HG03439 (cell line): ENCODE measurements around the gene FMNL1.

Experiments used
- ATAC-seq: cut with Tn5 transposase; IDR thresholded peaks from one replicate; pipeline ENCODE4 v1.9.1; 2021; ENCODE audit warnings: mild to moderate bottlenecking, moderate library complexity; ENCODE audit not compliant: unreplicated experiment

Gene FMNL1

DNA sequence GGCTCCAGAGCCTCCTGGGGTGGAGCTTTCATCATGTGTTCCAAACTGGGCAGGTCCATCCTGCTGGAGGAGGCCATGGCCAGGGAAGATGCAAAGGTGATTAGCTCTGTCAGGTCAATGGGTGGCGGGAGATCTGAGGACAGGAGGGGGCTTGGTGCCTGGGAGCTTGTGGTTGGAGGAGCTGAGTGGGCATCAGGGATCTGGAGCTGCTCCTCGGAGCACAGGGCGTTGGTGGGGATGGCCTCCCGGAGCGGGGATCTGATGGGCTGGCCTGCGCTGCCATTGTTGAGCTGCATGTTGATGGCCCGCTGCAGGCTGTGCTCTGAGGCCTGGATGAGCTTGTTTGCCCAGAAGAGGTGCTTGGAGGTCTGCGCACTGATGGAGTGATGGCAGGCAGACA is 33.7 kb downstream of the FMNL1 start:
- ATAC-seq = no peak

DNA sequence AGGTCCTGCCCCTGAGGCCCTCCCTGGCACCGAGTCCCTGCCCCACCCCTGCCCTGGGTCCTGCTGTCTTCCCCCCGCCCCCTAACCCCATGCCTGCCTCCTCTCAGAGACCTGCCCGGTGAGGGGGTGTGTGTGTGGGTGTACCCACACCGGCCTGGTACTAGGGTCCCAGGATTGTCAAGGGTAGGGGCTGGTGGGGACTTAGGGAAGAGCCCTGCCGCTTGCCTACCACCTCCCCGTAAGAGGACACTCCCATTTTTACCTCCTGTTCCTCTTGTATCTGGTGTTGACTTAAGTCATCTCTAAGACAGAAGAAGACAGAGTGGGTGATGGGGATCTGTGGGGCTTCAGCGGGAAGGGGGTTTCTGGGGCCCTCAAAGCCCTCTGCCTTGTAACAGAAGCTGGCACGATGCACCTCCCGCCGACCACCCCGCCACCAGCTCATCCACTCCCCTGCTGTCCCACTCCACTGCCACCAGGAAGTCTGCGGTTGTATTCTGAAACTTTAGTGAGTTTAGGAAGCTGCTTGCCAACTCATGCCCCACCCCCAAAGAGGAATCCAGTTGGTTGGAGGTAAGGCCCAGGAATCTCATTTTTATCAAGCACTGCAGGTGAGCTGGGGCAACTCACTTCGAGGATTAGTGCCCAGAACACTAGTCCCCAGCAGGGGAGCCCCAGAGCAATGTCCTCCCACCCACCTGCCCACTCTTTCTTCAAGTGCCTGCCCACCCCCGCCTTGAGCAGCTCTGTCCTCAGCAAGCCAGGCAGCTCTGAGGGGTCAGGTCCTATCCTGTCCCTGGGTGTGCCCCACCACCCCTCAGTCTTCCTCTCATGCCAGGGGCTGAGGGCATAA is 34.7 kb downstream of the FMNL1 start:
- ATAC-seq = no peak

DNA sequence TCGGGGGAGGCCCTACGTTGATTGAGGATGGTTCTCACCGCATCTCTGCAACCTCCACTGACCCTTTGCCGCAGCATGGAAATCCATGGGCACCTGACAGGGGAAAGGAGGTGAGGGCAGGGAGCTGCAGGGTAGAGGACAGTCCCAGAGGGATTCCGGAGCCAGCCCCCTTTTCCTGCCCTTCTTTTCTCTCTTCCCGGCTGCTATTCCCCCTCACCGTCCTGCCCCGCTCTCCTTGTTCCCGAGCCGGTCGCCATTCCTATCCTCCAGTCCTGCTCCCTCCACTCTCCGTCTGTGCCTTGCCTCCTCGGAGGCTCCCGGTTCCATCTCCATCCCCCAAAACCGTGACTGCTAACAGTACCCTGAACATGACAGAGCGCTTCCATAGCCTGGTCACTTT is 35.4 kb downstream of the FMNL1 start:
- ATAC-seq = no peak

DNA sequence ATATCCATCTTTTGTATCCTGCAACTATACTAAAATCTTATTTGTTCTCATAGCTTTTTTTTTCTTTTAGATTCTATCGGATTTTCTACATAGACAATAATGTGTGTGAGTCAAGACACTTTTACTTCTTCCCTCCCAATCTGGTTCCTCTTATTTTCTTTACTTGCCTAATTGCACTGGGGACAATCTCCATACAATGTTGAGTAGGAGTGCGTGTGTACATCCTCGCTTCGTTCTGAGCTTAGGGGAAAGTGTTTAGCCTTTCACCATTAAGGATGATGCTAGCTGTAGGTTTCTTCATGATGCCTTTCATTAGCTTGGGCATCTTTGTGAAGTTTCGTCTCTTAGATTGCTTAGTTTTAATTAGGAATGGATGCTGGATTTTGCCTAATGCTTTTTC is 37.3 kb downstream of the FMNL1 start:
- ATAC-seq = no peak

DNA sequence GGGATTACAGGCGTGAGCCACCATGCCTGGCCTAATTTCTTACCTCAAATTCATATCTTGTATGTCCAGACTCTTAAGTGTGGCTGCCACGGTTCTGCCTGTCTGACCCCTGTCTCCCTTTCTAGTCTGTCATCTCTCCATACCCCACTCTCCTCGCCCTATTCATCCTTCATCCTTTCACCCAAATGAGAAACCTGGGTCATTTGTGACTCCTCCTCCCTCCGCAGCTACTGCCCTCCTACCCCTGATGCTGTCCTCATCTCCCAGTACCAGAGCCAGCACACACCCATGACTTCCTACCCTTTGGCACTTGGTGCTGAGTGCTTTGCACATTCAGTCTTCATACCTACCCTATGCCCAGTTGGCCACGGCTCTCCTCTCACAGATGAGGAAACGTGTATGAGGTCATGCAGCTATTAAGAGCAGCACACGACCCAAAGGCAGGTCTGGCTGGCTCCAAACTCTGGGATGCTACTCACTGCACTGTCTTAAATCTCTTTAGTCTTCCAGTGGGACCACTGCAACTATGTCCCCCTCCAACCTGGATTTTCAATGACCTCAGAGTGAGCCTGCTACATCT is 38.6 kb downstream of the FMNL1 start:
- no peak for ATAC-seq

DNA sequence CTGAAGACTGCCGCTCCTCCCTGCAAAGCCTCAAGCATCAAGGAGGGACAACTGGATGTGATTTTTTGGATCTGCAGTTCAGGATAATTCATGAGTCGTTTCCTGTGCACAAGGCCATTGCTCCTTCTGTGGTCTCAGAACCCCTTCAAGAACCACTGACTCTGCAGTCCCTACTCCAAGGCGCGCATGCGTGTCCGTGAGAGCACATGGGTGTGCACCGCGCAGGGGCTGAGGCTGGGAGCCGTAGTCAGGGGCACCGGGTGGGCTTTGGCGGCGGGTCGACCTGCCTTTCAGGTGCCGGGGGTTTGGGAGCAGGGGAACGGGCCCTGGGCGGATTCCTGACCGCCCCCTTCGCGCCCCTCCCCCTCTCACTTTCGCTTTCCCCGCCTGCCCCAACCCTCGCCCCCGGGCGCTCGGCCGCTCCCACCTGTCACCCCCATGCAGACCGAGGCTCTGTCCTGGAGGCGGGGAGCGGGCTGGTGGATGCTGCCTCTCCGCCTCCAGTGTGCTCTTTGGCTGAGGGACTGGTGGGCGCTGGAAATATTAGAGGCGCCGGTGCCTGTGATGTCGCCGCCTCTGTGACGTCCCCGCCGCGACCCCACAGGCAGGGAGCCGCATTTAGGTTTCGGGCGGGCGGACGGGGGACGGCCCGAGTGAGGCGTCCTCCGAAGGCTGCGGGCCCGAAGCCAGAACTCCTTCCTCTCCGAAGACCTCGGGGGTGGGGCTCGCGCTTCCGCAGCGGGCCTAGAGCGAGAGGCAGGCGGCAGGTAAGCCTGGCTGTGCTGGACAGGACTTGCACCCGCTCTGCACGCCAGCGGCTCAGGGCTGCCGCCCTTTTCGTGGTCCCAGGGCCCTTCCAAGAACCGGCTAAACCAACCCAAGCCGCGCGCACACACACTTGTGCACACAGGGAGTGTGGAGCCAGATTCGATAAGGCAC is 40.2 kb downstream of the FMNL1 start, which contains the start of gene SPATA32:
TSS of gene SPATA32 (minus strand) at position 518 of the 939 bp plus-strand sequence. CDS start at position 440, 78 bp downstream.
- ATAC-seq = no peak

DNA sequence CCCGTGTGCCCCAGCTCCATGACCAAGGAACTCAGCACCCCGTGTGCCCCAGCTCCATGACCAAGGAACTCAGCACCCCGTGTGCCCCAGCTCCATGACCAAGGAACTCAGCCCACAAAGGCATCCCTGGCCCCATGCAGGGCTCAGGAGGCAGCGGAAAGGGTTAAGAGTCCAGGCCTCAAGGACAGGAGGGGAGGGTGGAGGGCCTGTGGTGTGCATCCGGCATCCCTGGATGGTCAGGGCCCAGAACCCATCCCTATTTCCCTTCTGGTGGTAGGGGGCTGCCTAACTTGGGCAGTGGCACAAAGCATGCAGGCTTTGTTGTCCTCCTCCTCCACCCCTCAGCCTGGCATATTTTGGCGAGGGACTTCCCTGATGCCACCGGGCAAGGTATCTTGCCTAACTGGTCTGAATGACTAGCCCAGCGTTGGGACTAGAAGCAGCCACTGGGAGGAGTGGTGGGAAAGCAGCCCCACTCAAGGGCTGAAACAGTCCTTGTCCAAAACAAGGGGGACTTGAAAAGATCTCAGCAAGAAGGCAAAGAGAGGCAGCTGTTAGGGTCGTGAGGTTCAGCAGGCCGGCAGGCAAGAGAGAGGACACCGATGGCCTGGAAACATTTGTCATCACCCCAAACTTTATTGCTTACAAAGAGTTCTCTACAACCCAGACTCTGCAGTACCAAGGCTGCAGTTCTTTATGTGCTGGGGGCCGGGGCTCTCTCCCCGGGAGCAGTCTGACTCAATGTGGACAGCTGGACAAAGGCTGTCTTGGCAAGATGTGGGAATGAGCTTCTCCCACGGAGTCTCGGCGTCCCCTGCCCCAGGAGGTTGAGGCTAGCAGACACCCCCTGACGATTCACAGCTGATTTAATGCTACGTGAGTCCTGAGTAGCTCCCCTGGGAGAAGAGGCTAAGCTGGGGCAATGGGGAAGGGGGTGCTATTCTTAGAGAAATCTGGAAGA is 41.1 kb downstream of the FMNL1 start:
- no peak for ATAC-seq

DNA sequence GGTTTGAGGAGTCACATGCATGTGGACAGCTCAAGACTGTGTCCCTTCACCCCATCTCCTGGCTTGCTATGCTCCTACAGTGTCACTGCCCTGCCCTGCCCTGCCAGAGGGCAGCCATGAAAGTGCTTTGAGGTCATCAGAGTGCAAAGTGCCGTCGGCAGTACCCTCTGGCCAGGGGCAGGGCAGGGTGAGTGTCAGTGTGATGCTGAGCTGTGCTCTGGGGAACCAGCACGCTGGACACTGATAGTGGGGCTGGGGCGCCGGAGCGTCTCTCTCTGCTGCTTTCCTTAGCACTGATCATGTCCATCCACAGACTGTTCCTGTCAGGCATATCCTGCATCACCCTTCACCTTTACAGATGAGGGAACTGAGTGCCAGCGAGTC is 41.8 kb downstream of the FMNL1 start:
- ATAC-seq = no peak

DNA sequence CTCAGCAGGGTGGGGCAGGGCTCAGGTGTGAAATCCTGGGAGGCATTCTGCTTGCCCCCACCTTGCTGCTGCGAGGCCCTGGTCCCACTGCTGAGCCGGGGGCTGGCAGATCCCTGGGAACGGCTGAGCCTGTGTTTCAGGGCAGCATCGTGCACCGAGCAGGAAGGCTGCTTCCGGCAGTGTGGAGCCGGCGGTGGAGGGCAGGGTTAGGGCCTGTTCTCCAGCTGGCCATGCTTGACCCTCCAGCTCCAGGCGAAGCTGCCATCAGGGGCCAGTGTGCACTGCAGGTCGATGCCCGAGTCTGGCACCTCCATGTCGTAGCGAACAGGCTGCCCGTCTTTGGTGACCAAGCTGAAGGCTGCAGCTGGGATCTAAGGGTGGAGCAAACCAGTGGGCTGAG is 42.7 kb downstream of the FMNL1 start:
- ATAC-seq = no peak

DNA sequence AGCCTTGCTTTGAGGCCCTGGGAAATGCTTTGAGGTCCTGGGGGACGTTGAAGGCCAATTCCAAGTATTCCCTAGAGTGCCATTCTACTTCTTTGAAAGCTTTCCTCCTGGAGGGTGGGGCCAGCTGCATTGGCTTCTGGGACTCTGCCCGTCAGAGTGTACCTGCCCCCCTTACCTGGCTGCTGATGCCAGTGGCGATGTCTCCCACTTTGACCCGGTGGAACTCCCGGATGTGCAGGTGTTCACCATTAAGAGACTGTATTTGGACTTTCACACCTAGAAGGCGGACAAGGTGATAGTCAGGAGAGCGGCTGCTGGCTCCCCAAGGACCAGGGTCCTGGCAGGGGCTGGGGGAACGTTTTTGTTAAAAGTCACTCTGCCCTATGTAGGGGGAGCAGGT is 43.3 kb downstream of the FMNL1 start:
- ATAC-seq = no peak

DNA sequence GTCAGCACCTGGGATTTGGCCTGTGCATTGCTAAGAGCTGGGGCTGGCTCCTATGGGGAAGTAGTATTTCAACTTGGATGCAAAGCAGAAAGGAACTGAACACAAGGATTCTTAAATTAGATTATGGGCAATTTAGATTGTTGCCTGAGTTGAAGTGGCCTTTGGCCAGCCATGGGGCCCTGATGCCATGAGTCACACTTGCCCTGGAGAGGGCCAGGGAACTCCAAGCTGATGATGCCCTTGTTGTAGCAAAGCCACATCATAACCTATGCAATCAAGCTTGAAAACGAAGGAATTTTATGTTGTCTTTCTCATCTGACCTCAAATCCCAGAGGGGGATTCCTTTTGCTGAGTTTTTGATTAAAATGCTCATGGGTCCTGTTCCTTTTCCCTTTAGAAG is 44.1 kb downstream of the FMNL1 start:
- ATAC-seq = no peak

DNA sequence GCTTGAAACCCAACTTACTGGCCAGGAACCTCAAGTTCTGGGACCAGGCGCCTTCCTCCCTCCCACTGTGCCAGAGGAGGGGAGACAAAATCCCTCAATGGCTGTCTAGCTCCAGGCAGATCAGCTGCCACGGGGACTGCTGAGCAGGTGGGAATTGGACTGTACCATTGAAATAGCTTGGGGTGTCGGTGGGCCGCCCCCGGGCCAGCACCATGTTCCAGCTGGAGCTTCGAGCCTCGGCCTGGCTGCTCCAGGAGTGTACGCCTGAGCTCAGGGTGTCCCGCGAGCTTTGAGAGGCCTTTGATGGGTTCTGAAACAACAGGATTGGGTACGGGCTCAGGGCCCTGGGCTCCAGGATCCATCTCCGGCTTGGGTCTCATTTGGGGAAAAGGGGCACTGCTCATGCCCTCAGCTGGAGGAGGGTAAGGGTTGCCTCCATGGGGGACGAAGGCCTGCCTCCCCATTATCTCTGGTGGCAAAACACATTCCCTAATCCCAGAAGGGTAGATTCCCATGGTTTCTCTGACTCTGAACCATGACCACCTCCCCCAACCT is 44.8 kb downstream of the FMNL1 start:
- no peak for ATAC-seq

DNA sequence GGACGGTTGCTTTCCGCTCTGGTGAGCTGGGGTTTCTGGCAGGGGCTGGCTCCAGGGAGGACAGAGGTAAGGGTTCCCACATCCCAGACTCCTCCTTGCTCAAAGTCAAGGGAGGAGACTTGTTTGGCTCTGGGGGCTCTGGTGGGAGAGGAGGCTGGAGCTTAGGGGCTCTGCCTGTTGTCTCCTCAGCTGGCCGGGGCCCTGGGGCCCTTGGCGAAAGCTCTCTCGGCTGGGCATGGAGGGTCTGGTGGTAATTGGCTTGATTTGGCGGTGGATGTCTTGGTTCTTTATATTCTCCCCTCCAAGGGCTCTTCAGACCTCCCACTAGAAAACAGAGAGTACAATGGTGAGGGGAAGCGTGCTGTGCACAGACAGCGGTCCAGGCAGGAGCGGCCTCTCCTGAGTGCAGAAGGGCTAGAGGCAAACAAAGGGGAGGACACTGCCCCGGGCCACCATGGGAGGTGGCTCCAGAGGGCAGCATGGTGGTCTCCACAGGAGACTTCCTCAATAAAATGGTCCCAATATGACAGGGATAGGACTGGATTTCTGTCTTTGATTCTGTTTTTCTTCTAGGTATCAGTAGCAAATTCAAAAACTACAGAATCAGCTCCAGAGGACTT is 45.9 kb downstream of the FMNL1 start:
- ATAC-seq = no peak

DNA sequence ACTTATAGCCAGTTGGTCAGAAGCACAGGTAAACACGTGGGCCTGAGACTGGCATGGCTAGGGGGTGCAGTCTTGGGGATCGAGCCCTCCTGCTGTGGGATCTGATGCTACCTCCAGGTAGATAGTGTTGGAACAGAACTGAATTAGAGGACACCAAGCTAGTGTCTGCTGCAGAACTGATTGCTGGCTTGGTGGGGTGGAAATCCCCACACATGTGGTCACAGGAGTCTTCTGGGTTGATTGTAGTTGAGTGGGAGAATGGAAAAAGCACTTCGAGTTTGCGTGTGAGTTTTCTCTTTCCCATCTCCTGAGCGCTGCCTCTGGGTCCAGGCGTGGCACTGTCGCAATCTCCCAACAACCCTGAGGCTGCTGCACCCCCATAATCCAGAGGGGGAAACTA is 48.2 kb downstream of the FMNL1 start:
- ATAC-seq = no peak

DNA sequence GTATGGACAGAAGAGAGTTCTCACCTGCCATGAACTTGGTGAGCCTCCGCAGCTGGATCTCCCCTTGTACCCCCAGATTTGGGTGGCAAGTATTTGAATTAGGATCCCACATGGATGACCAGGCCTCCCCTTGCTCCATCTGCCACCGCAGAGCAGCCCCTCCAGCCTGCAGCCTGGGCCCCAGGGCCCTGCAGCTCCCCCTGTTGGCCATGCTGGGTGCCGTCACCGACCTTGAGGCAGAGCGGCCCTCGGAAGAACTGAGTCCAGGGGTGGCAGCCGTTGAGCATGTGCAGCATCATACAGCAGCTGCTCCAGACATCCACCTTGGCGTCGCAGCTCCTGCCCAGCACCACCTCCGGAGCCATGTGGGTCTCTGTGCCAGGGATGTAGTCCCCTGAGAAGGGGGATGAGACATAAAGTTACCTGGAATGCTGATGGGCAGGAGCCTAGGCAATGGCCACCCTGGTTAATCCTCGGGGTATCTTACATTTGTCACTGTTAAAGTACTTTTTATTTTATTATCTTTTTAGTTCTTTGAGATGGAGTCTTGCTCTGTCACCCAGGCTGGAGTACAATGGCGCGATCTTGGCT is 49.2 kb downstream of the FMNL1 start:
- no peak for ATAC-seq

DNA sequence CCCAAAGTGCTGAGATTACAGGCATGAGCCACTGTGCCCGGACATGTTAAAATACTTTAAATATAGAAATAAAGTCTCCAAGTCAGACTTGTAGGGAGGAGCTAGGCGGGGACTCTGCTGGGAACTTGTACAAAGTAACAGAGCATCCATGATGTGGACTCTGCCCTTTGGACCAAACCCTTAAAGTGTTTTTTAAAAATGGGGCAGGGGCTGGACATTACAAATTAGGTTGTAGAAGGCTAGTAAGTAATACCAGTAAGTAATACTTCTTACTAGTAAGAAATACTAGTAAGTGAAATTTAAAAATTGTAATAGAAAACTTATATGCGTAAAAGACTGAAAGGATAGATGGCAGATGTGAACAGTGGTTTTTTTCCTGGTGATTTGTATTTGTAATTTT is 49.9 kb downstream of the FMNL1 start:
- ATAC-seq = no peak

DNA sequence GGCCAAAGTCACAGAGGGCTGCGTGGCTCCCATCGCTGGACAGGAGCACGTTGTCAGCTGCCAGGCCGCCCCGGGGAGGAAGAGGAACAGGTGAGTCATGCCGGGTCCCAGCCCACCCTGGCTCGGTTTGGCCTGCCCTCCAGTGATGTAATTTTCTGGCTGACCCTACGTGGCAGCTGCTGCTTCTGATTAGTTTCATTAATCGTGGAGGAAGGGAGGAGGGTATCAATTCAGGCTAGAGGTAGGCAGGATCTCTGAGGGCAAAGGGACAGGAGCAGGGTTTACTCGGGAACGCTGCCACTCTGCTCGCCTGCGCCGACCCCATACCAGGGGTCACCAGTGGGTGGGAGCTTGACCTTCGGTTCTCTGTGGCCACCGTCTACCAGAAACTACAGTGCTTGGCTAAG is 51.9 kb downstream of the FMNL1 start:
- no peak for ATAC-seq

DNA sequence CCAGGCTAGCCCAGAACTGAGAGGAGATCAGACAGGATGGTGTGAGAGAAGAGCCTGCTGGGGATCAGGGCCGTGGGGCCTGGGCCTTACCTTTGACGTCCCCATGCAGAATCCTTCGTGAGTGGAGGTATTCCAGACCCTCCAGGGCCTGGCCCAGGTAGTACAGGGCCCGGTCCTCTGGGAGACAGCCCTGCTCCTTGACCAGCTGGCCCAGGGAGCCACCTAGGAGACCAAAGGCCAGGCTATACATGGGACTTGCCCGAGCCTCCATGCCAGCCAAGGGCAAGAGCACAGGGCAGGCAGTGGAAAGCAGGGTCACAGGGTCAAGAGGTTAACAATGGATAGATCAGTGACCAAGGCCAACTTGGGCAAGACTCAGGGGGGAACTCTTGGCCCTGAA is 52.3 kb downstream of the FMNL1 start:
- ATAC-seq = no peak

DNA sequence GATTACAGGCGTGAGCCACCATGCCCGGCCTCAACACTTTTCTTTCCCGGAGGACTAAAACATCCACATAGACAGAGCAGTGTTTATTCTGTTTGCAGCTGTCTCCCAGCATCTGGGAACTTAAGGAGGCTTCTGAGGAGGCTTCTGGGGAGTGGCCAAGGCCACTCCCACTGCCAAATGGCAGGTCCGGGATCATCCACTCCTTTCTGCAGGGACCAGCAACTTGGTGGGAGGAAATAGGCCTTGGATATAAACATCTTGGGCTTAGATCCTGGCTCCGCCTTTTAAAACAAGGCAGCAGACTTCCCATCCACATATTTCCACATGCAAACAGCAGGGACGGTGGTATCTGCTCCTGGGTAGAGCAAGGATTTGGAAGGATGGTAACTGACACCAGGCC is 54.3 kb downstream of the FMNL1 start:
- ATAC-seq = no peak
